Liver (tissue), 9 donors: ENCODE results near the gene PRKX. TPM values are rescaled to one million over a fixed set of nuclear protein-coding genes. Genes with fewer than 3 reads are reported as not detected.

Experiments
- DNase-seq: peaks from one replicate; pipeline ENCODE4 v3.0.0-alpha.2; 2017; ENCODE audit warnings: low spot score
- H3K27ac ChIP-seq, 2 donors: one replicate each; pipeline ENCODE4 v1.7.0; 2013; ENCODE audit warnings: inconsistent platforms in 2 of 2, low read length in 2 of 2, control low read depth in 1 of 2, low read depth in 1 of 2, mild to moderate bottlenecking in 1 of 2
- H3K27me3 ChIP-seq, 4 donors: one replicate each; pipeline versions ENCODE4 v1.6.1 to v1.7.0; 2013; ENCODE audit warnings: low read length in 3 of 4, inconsistent platforms in 1 of 4, mild to moderate bottlenecking in 1 of 4, moderate library complexity in 1 of 4; ENCODE audit not compliant: control insufficient read depth in 4 of 4, insufficient read depth in 4 of 4
- H3K36me3 ChIP-seq, 4 donors: one replicate each; pipeline versions ENCODE4 v1.6.1 to v1.7.0; 2013; ENCODE audit warnings: low read length in 3 of 4, mild to moderate bottlenecking in 3 of 4, low read depth in 1 of 4, moderate library complexity in 1 of 4; ENCODE audit not compliant: control insufficient read depth in 4 of 4, insufficient read depth in 3 of 4
- H3K4me1 ChIP-seq, 4 donors: one replicate each; pipeline versions ENCODE4 v1.6.1 to v1.7.0; 2013; ENCODE audit warnings: low read length in 3 of 4, mild to moderate bottlenecking in 3 of 4, moderate library complexity in 1 of 4; ENCODE audit not compliant: control insufficient read depth in 4 of 4, insufficient read depth in 4 of 4
- H3K4me3 ChIP-seq, 3 donors: one replicate each; pipeline versions ENCODE4 v1.6.1 to v1.7.0; 2013; ENCODE audit warnings: low read length in 3 of 3, control low read depth in 1 of 3, low read depth in 1 of 3, mild to moderate bottlenecking in 1 of 3
- H3K9ac ChIP-seq, 2 donors: one replicate each; pipeline ENCODE4 v1.7.0; 2013; ENCODE audit warnings: low read length in 2 of 2, mild to moderate bottlenecking in 2 of 2, moderate library complexity in 2 of 2, control low read depth in 1 of 2, low read depth in 1 of 2
- H3K9me3 ChIP-seq, 4 donors: one replicate each; pipeline versions ENCODE4 v1.6.1 to v1.7.0; 2013; ENCODE audit warnings: low read length in 3 of 4; ENCODE audit not compliant: control insufficient read depth in 4 of 4
- EGR1 ChIP-seq, 2 donors: IDR thresholded peaks; 2 replicates each; pipeline ENCODE4 v1.6.1; 2016 to 2018; ENCODE audit warnings: antibody characterized with exemption in 2 of 2, low read depth in 2 of 2
- FOXA1 ChIP-seq: IDR thresholded peaks from 2 replicates; pipeline ENCODE4 v1.6.1; 2016; ENCODE audit warnings: antibody characterized with exemption
- HNF4A ChIP-seq, 2 donors: conservative IDR thresholded peaks; 2 replicates each; pipeline ENCODE4 v1.6.1; 2016; ENCODE audit warnings: antibody characterized with exemption in 2 of 2, mild to moderate bottlenecking in 2 of 2
- HNF4G ChIP-seq: IDR thresholded peaks from 2 replicates; pipeline ENCODE4 v1.6.1; 2016; ENCODE audit warnings: antibody characterized with exemption
- NR2F2 ChIP-seq: IDR thresholded peaks from 2 replicates; pipeline ENCODE4 v1.6.1; 2016; ENCODE audit warnings: antibody characterized with exemption
- REST ChIP-seq: IDR thresholded peaks from 2 replicates; pipeline ENCODE4 v1.6.1; 2016; ENCODE audit warnings: antibody characterized with exemption, mild to moderate bottlenecking
- RXRA ChIP-seq, 2 donors: IDR thresholded peaks; 2 replicates each; pipeline ENCODE4 v1.6.1; 2017 to 2018; ENCODE audit warnings: antibody characterized with exemption in 2 of 2, mild to moderate bottlenecking in 1 of 2
- SP1 ChIP-seq: IDR thresholded peaks from 2 replicates; pipeline ENCODE4 v1.6.1; 2018; ENCODE audit warnings: antibody characterized with exemption, mild to moderate bottlenecking
- TAF1 ChIP-seq: conservative IDR thresholded peaks from 2 replicates; pipeline ENCODE4 v1.6.1; 2016; ENCODE audit warnings: antibody characterized with exemption, mild to moderate bottlenecking
- YY1 ChIP-seq: IDR thresholded peaks from 2 replicates; pipeline ENCODE4 v1.6.1; 2016; ENCODE audit warnings: antibody characterized with exemption, mild to moderate bottlenecking
- WGBS: extraction: QIAGEN DNeasy Blood & Tissue Kit; methylation state at CpG from one replicate; pipeline ENCODE4 v1.1.7; 2013; 5-methylcytosine and 5-hydroxymethylcytosine counted together
- polyA plus RNA-seq, 2 donors: library from polyadenylated mRNA; stranded (reverse) in 1 of 2; unstranded in 1 of 2; fragments of 200-250 nt in 1 of 2; fragments of >200 nt in 1 of 2; fragmentation: Nextera tagmentation in 1 of 2; extraction: Ambion mirVana in 1 of 2; gene quantifications; one replicate each; pipeline versions ENCODE4 v1.2.1 to v1.2.3, GENCODE V29; 2013 to 2015
- total RNA-seq, 2 donors: library from RNA; depleted of rRNA; stranded (reverse); fragments of >200 nt; gene quantifications; one replicate each; pipeline ENCODE4 v1.2.3, GENCODE V29; 2014
- TF ChIP-seq, protein P1 (sequence below): IDR thresholded peaks from 2 replicates; pipeline ENCODE4 v1.6.1; 2016; ENCODE audit warnings: antibody characterized with exemption
- TF ChIP-seq, protein P2 (sequence below): IDR thresholded peaks from 2 replicates; pipeline ENCODE4 v1.6.1; 2016; ENCODE audit warnings: antibody characterized with exemption
- TF ChIP-seq, protein P3 (sequence below): fragments of 150-350 bp; IDR thresholded peaks from 2 replicates; pipeline ENCODE4 v1.5.1; 2017; ENCODE audit warnings: improper control_type of control experiment, low read depth, low read length; ENCODE audit not compliant: missing input control
- donor health status: healthy.
- donor health status: healthy.
- donor health status: healthy.
- donor health status: healthy.
- donor health status: healthy.

Gene PRKX
- total and polyA plus RNA-seq, 4 donors: 0.63 to 4.0 (median 1.7) TPM

DNA sequence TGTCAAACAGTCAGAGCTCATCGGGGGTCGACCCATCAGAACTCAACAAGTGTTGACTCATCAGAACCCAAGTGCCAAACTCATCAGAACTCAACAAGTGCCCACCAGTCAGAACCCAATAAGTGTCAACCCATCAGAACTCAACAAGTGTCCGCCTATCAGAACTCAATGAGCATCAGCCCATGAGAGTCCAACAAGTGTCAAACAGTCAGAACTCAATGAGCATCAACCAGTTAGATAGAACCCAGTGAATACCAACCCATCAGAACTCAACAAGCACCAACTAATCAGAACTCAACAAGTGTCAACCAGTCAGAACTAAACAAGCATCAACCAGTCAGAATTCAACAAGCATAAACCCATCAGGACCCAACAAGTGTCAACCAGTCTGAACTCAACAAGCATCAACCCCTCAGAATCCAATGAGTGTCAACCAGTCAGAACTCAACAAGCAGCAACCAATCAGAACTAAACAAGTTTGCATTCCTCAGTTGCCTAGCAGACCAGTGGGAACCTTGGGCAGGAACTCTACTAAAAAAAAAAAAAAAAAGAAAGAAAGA is 115.3 kb downstream of the PRKX start:
- no peak overlapping the region for H3K9ac ChIP-seq
- no peak overlapping the region for H3K27ac ChIP-seq
- 91% methylated on average over 3 of the region's 3 CpGs for WGBS
- H3K9me3 ChIP-seq: no peaks in the 10 kb centered on the region
- H3K4me1 ChIP-seq: no peaks in the 10 kb centered on the region
- H3K27me3 ChIP-seq: no peaks in the 10 kb centered on the region
- no peak for TF ChIP-seq YY1
- no peak for TF ChIP-seq TAF1
- no peak for TF ChIP-seq HNF4G
- TF ChIP-seq REST: no peak
- TF ChIP-seq, protein P1, sequence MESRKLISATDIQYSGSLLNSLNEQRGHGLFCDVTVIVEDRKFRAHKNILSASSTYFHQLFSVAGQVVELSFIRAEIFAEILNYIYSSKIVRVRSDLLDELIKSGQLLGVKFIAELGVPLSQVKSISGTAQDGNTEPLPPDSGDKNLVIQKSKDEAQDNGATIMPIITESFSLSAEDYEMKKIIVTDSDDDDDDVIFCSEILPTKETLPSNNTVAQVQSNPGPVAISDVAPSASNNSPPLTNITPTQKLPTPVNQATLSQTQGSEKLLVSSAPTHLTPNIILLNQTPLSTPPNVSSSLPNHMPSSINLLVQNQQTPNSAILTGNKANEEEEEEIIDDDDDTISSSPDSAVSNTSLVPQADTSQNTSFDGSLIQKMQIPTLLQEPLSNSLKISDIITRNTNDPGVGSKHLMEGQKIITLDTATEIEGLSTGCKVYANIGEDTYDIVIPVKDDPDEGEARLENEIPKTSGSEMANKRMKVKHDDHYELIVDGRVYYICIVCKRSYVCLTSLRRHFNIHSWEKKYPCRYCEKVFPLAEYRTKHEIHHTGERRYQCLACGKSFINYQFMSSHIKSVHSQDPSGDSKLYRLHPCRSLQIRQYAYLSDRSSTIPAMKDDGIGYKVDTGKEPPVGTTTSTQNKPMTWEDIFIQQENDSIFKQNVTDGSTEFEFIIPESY: no peak
- TF ChIP-seq, protein P2, sequence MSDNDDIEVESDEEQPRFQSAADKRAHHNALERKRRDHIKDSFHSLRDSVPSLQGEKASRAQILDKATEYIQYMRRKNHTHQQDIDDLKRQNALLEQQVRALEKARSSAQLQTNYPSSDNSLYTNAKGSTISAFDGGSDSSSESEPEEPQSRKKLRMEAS: no peak
- no peak for TF ChIP-seq NR2F2
- no peaks in the 10 kb centered on the region for H3K36me3 ChIP-seq
- no peak overlapping the region for H3K4me3 ChIP-seq
- no peak for DNase-seq

DNA sequence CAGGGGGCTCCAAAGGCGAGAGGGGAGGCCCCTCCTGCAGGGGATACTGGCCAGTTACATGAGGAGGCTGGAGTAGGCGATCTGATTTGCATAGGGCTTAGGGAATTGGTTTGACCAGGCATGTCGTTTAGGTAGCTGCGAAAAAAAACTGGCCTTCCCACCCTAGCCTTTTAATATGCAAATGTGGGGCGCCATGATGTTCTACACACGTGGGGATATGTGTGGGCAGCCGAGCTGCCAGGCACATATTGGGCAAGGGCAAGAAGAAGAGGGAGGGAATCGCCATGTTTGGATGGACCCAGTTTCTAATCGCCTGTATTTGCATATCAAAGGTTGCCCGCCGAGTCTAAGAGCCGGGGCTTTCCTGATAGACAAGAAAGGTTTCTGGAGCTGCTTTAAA is 121.3 kb downstream of the PRKX start:
- no peaks in the 10 kb centered on the region for H3K9me3 ChIP-seq
- no peaks in the 10 kb centered on the region for H3K4me1 ChIP-seq
- no peak overlapping the region for H3K4me3 ChIP-seq
- no peak for DNase-seq
- no peaks in the 10 kb centered on the region for H3K36me3 ChIP-seq
- no peak overlapping the region for H3K27ac ChIP-seq
- H3K9ac ChIP-seq: no peak overlapping the region
- 30% methylated on average over 12 of the region's 12 CpGs for WGBS
- no peaks in the 10 kb centered on the region for H3K27me3 ChIP-seq
- TF ChIP-seq REST: no peak
- TF ChIP-seq FOXA1: no peak
- TF ChIP-seq SP1: no peak
- TF ChIP-seq, protein P2: no peak
- TF ChIP-seq RXRA (IDR thresholded peaks at IDR 0.05): no peak
- TF ChIP-seq, protein P3, sequence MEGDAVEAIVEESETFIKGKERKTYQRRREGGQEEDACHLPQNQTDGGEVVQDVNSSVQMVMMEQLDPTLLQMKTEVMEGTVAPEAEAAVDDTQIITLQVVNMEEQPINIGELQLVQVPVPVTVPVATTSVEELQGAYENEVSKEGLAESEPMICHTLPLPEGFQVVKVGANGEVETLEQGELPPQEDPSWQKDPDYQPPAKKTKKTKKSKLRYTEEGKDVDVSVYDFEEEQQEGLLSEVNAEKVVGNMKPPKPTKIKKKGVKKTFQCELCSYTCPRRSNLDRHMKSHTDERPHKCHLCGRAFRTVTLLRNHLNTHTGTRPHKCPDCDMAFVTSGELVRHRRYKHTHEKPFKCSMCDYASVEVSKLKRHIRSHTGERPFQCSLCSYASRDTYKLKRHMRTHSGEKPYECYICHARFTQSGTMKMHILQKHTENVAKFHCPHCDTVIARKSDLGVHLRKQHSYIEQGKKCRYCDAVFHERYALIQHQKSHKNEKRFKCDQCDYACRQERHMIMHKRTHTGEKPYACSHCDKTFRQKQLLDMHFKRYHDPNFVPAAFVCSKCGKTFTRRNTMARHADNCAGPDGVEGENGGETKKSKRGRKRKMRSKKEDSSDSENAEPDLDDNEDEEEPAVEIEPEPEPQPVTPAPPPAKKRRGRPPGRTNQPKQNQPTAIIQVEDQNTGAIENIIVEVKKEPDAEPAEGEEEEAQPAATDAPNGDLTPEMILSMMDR: no peak
- TF ChIP-seq EGR1 (IDR thresholded peaks at IDR 0.05; ENCODE audit: low read depth in 2 of 2): no peak
- no peak for TF ChIP-seq HNF4A (conservative IDR thresholded peaks at IDR 0.05)
